ENCODE measurements around the gene BANK1. TPM values are rescaled to one million over a fixed set of nuclear protein-coding genes. Genes with fewer than 3 reads are reported as not detected.

BANK1 gene
- total RNA-seq, 1 donor from 2014 or later = 1.1 TPM

- no peak for DNase-seq
Measured at GRCh38 chr4:101961144-101961543, 170.6 kb downstream of the BANK1 start.

- no peak for DNase-seq
Measured at GRCh38 chr4:101967697-101968346, 177.3 kb downstream of the BANK1 start.

- DNase-seq = no peak
Measured at GRCh38 chr4:101968364-101968763, 177.8 kb downstream of the BANK1 start.

GRCh38 chr4:101969965-101970364 is 179.4 kb downstream of the BANK1 start:
- DNase-seq = no peak

- no peak for DNase-seq
Measured at GRCh38 chr4:101970547-101971155, 180.1 kb downstream of the BANK1 start.

GRCh38 chr4:101972791-101973190 is 182.3 kb downstream of the BANK1 start:
- no peak for DNase-seq

GRCh38 chr4:101973361-101973760 is 182.8 kb downstream of the BANK1 start:
- DNase-seq = no peak

- DNase-seq = peak; percentile 35
Measured at GRCh38 chr4:101977076-101977475, 186.5 kb downstream of the BANK1 start.

- DNase-seq = peak; percentile 40
Measured at GRCh38 chr4:101981756-101982155, 191.2 kb downstream of the BANK1 start.

- DNase-seq = no peak
Measured at GRCh38 chr4:101983835-101984234, 193.3 kb downstream of the BANK1 start.

- DNase-seq = no peak
Measured at GRCh38 chr4:101987623-101988243, 197.2 kb downstream of the BANK1 start.

GRCh38 chr4:101989551-101989950 is 199.0 kb downstream of the BANK1 start:
- no peak for DNase-seq

GRCh38 chr4:101992446-101992845 is 201.9 kb downstream of the BANK1 start:
- DNase-seq = no peak

- DNase-seq = peak; percentile 36
Measured at GRCh38 chr4:101993002-101993841, 202.7 kb downstream of the BANK1 start.

- peak; percentile 15 for DNase-seq
Measured at GRCh38 chr4:101993842-101994775, 203.6 kb downstream of the BANK1 start.

- DNase-seq = no peak
Measured at GRCh38 chr4:102007959-102008425, 217.5 kb downstream of the BANK1 start.

- DNase-seq = peak; percentile 2
Measured at GRCh38 chr4:102008711-102009110, 218.2 kb downstream of the BANK1 start.

- DNase-seq = no peak
Measured at GRCh38 chr4:102022343-102022742, 231.8 kb downstream of the BANK1 start.

GRCh38 chr4:102027961-102028360 is 237.4 kb downstream of the BANK1 start:
- DNase-seq = no peak

GRCh38 chr4:102031406-102031805 is 240.9 kb downstream of the BANK1 start:
- DNase-seq = no peak

GRCh38 chr4:102036016-102036415 is 245.5 kb downstream of the BANK1 start:
- DNase-seq = no peak

Data from tongue (tissue), 2 donors.